ENCODE data around the gene RCN2. TPM values are rescaled to one million over a fixed set of nuclear protein-coding genes. Genes with fewer than 3 reads are reported as not detected.

RCN2 gene
- total and polyA plus RNA-seq, 2 of the 13 experiments (the other 11 are each of a cell fraction or from before 2014, with no cell fraction given), result 84.4 to 89.0 TPM

DNA sequence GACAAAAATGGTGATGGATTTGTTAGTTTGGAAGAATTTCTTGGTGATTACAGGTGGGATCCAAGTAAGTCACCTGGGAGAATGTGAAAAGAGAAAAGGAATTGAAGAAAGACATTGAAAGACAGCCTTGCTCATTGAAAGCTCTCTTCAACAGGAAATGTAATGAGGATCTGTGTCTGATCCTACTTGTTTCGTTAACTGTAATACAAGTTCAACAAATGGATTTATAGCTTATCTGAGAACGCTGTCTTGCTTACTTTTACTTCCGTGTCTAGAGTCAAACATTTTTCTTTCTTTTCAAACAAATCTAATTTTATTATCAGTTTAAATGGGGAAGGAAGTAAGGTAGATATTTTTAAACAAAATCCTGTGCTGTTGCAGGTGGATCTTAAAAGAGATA lies 15.9 kb downstream of the RCN2 start:
- WGBS (ENCODE audit: low lambda C conversion rate), result 98% methylated on average over 3 of the region's 3 CpGs
- CTCF ChIA-PET (ENCODE audit: low intra/inter-chr PET ratio, low total read pairs), result no interaction called here
- in situ Hi-C loops (cut with HindIII; ENCODE audit: extremely low pct_ligation_motif_present, low pct_unique_long_range_greater_than_20kb) (no loop called here), intact Hi-C loops (cut with micrococcal nuclease; ENCODE audit: unreplicated experiment) (no loop called here)
- Histone ChIP-seq H3K4me1 (ENCODE audit: insufficient read depth, low read length) (peaks cover 7% of the 10 kb centered on the region), H3K27me3 (ENCODE audit: control insufficient read depth in 1 of 2, insufficient read depth in 2 of 2, low read length in 2 of 2) (no peaks in the 10 kb centered on the region), H3K79me2 (ENCODE audit: insufficient read depth, low read length) (no peaks in the 10 kb centered on the region), H3K4me2 (ENCODE audit: low read depth, low read length) (no peak overlapping the region), H4K20me1 (ENCODE audit: insufficient read depth, low read length) (no peaks in the 10 kb centered on the region), H3K36me3 (replicated peaks in 1 of 2; ENCODE audit: control insufficient read depth in 1 of 2, insufficient read depth in 2 of 2, low read length in 2 of 2) (peaks cover 3 to 39% of the 10 kb centered on the region in 2 experiments; a peak in 3 of 5 replicates), H3K27ac (ENCODE audit: extremely low read length, insufficient read depth, low read length) (no peak overlapping the region), H3K9me3 (ENCODE audit: low read length) (no peaks in the 10 kb centered on the region), H3K4me3 (replicated peaks in 1 of 3; ENCODE audit: insufficient read depth in 1 of 3, low read depth in 2 of 3, low read length in 3 of 3) (no peak overlapping the region), H3K9ac (ENCODE audit: insufficient read depth, low read depth, low read length) (no peak overlapping the region), H2AFZ (ENCODE audit: low read length) (no peak overlapping the region)
- POLR2A ChIA-PET, result no interaction called here
- no peak for ATAC-seq
- no peak for DNase-seq (ENCODE audit: low spot score)
- BruUV-seq (replicated peaks), result no TSS peak
- no peak for FAIRE-seq
- no peak for TF ChIP-seq TAF1 (CRISPR knock-in tag; IDR thresholded peaks at IDR 0.05)
- no peak for TF ChIP-seq ZNF605 (CRISPR knock-in tag; IDR thresholded peaks at IDR 0.05)
- no peak for TF ChIP-seq PRDM15 (CRISPR knock-in tag; IDR thresholded peaks at IDR 0.05)
- no peak for TF ChIP-seq STAT5B (CRISPR knock-in tag; IDR thresholded peaks at IDR 0.05)
- TF ChIP-seq ZNF160 (CRISPR knock-in tag; IDR thresholded peaks at IDR 0.05), result no peak
- no peak for TF ChIP-seq HNF4G (IDR thresholded peaks at IDR 0.05; ENCODE audit: borderline replicate concordance, low read depth, low read length)
- no peak for TF ChIP-seq HNF4G (CRISPR knock-in tag; IDR thresholded peaks at IDR 0.05; ENCODE audit: borderline replicate concordance, low read depth)
- TF ChIP-seq ZNF792 (CRISPR knock-in tag; IDR thresholded peaks at IDR 0.05), result no peak
- TF ChIP-seq ZNF646 (CRISPR knock-in tag; IDR thresholded peaks at IDR 0.05), result no peak
- TF ChIP-seq ZNF317 (CRISPR knock-in tag; IDR thresholded peaks at IDR 0.05), result no peak
- TF ChIP-seq MATR3 (CRISPR knock-in tag; IDR thresholded peaks at IDR 0.05), result no peak
- no peak for TF ChIP-seq KDM5B (CRISPR knock-in tag; IDR thresholded peaks at IDR 0.05; ENCODE audit: borderline replicate concordance)
- TF ChIP-seq YEATS2 (CRISPR knock-in tag; IDR thresholded peaks at IDR 0.05; ENCODE audit: borderline replicate concordance), result no peak
- TF ChIP-seq TGIF2 (CRISPR knock-in tag; IDR thresholded peaks at IDR 0.05), result no peak
